ENCODE measurements around the gene ADARB2. TPM values are rescaled to one million over a fixed set of nuclear protein-coding genes. Genes with fewer than 3 reads are reported as not detected.
"Not testable (repeated sequence)": the region's sequence is repeated elsewhere in the genome, so short reads cannot be mapped to it uniquely, and the experiment has no call there.

Gene ADARB2
- total RNA-seq, 1 donor from 2014 or later: 1.8 TPM

- DNase-seq (ENCODE audit: low read depth, low spot score): no peak
- Mint-ChIP-seq H3K4me1 (peaks cover 11% of the 10 kb centered on the region), H3K27ac (ENCODE audit: unreplicated experiment) (peak overlapping the region; percentile 92), H3K9me3 (no peaks in the 10 kb centered on the region), H3K27me3 (ENCODE audit: low read depth) (no peaks in the 10 kb centered on the region), H3K36me3 (ENCODE audit: low read depth) (no peaks in the 10 kb centered on the region), H3K4me3 (no peak overlapping the region)
- no peak for TF ChIP-seq CTCF (conservative IDR thresholded peaks at IDR 0.05)
Measured at GRCh38 chr10:1400101-1401070, 336.9 kb downstream of the ADARB2 start.

- no peaks in the 10 kb centered on the region for H3K9me3 Mint-ChIP-seq
- no peak for DNase-seq (ENCODE audit: low read depth, low spot score)
- H3K27me3 Mint-ChIP-seq (ENCODE audit: low read depth): no peaks in the 10 kb centered on the region
- peak overlapping the region; percentile 92 for H3K27ac Mint-ChIP-seq (ENCODE audit: unreplicated experiment)
- peaks cover 11% of the 10 kb centered on the region for H3K4me1 Mint-ChIP-seq
- H3K4me3 Mint-ChIP-seq: no peak overlapping the region
- TF ChIP-seq CTCF (conservative IDR thresholded peaks at IDR 0.05): no peak
- H3K36me3 Mint-ChIP-seq (ENCODE audit: low read depth): no peaks in the 10 kb centered on the region
Measured at GRCh38 chr10:1399431-1400100, 337.8 kb downstream of the ADARB2 start.

GRCh38 chr10:1398626-1399410 is 338.5 kb downstream of the ADARB2 start:
- H3K27me3 Mint-ChIP-seq (ENCODE audit: low read depth): no peaks in the 10 kb centered on the region
- no peaks in the 10 kb centered on the region for H3K36me3 Mint-ChIP-seq (ENCODE audit: low read depth)
- no peak for TF ChIP-seq CTCF (conservative IDR thresholded peaks at IDR 0.05)
- no peaks in the 10 kb centered on the region for H3K9me3 Mint-ChIP-seq
- H3K4me1 Mint-ChIP-seq: peaks cover 11% of the 10 kb centered on the region
- H3K4me3 Mint-ChIP-seq: no peak overlapping the region
- no peak overlapping the region for H3K27ac Mint-ChIP-seq (ENCODE audit: unreplicated experiment)
- no peak for DNase-seq (ENCODE audit: low read depth, low spot score)

- not testable (repeated sequence) for H3K4me3 Mint-ChIP-seq; DNase-seq (ENCODE audit: low read depth, low spot score); H3K9me3 Mint-ChIP-seq; H3K27ac Mint-ChIP-seq (ENCODE audit: unreplicated experiment); H3K36me3 Mint-ChIP-seq (ENCODE audit: low read depth); H3K27me3 Mint-ChIP-seq (ENCODE audit: low read depth)
- H3K4me1 Mint-ChIP-seq: peaks cover 11% of the 10 kb centered on the region
Measured at GRCh38 chr10:1398116-1398515, 339.2 kb downstream of the ADARB2 start.

GRCh38 chr10:1396297-1396635 is 341.1 kb downstream of the ADARB2 start:
- H3K4me1 Mint-ChIP-seq: peaks cover 11% of the 10 kb centered on the region
- no peaks in the 10 kb centered on the region for H3K27me3 Mint-ChIP-seq (ENCODE audit: low read depth)
- H3K4me3 Mint-ChIP-seq: no peak overlapping the region
- H3K36me3 Mint-ChIP-seq (ENCODE audit: low read depth): no peaks in the 10 kb centered on the region
- H3K9me3 Mint-ChIP-seq: no peaks in the 10 kb centered on the region
- no peak overlapping the region for H3K27ac Mint-ChIP-seq (ENCODE audit: unreplicated experiment)
- no peak for TF ChIP-seq CTCF (conservative IDR thresholded peaks at IDR 0.05)
- DNase-seq (ENCODE audit: low read depth, low spot score): no peak
